HepG2 (cell line): ENCODE measurements around the gene MIDN. TPM values are rescaled to one million over a fixed set of nuclear protein-coding genes. Genes with fewer than 3 reads are reported as not detected.

Experiments used
- ATAC-seq: fragments of 200-7000 bp; cut with Tn5 transposase; 3 replicates; pipeline ENCODE4 v1.9.1; 2020; ENCODE audit warnings: mild to moderate bottlenecking, moderate library complexity
- BruUV-seq: library from RNA; stranded (reverse); fragments of 400-500 nt; replicated peaks from 2 replicates; lab custom pipeline; 2021; lab: Mats Ljungman, UMichigan
- CTCF ChIA-PET: fragments of 300-600 bp; formaldehyde crosslinking; extraction: SDS; loops from one replicate; lab custom pipeline; 2021; ENCODE audit warnings: low total read pairs, inconsistent platforms, low intra/inter-chr PET ratio; lab: Yijun Ruan, JAX
- POLR2A ChIA-PET: fragments of 350-600 bp; sonication (Branson Sonifier 250); formaldehyde crosslinking; loops from one replicate; lab custom pipeline; 2020; ENCODE audit warnings: antibody characterized with exemption, inconsistent platforms; lab: Yijun Ruan, JAX
- DNase-seq: peaks from one replicate; pipeline ENCODE4 v3.0.0-alpha.2; 2015; ENCODE audit warnings: low spot score
- FAIRE-seq: peaks from 3 replicates; lab custom pipeline; 2011; peaks lifted over from hg19 to GRCh38; lab: Jason Lieb, UNC
- H2AFZ ChIP-seq: one replicate; pipeline ENCODE4 v1.6.1; 2011; ENCODE audit warnings: low read length, inconsistent platforms
- H3K27ac ChIP-seq: fragments of 300-600 bp; 3 replicates; pipeline ENCODE4 v1.8.0; 2011; ENCODE audit warnings: mixed run types, mild to moderate bottlenecking, mixed read lengths, low read length, inconsistent platforms; ENCODE audit not compliant: insufficient read depth; ENCODE audit errors: extremely low read length
- H3K27me3 ChIP-seq, 2 experiments: fragments of 200-600 bp in 1 of 2; 2 replicates in 1 of 2; 3 replicates in 1 of 2; pipeline versions ENCODE4 v1.6.0 to v1.8.0; 2011; ENCODE audit warnings: low read length in 2 of 2, mild to moderate bottlenecking in 2 of 2, moderate library complexity in 2 of 2, inconsistent platforms in 1 of 2; ENCODE audit not compliant: insufficient read depth in 2 of 2, control insufficient read depth in 1 of 2
- H3K36me3 ChIP-seq, 2 experiments: fragments of 200-600 bp in 1 of 2; replicated peaks in 1 of 2; 2 replicates in 1 of 2; 3 replicates in 1 of 2; pipeline versions ENCODE4 v1.5.1 to v1.8.0; 2011; ENCODE audit warnings: low read length in 2 of 2, inconsistent platforms in 1 of 2; ENCODE audit not compliant: insufficient read depth in 2 of 2, control insufficient read depth in 1 of 2
- H3K4me1 ChIP-seq: 2 replicates; pipeline ENCODE4 v1.5.1; 2012; ENCODE audit warnings: low read length, inconsistent platforms; ENCODE audit not compliant: insufficient read depth
- H3K4me2 ChIP-seq: 2 replicates; pipeline ENCODE4 v1.6.0; 2011; ENCODE audit warnings: low read depth, low read length, inconsistent platforms
- H3K4me3 ChIP-seq, 3 experiments: fragments of 200-600 bp in 1 of 3; sonication (generic), shearing (Covaris generic) in 1 of 3; replicated peaks in 1 of 3; 2 replicates each; pipeline ENCODE4 v1.5.1; 2011 to 2016; ENCODE audit warnings: low read length in 3 of 3, inconsistent platforms in 2 of 3, low read depth in 2 of 3, mild to moderate bottlenecking in 2 of 3, control low read depth in 1 of 3, mixed read lengths in 1 of 3; ENCODE audit not compliant: insufficient read depth in 1 of 3
- H3K79me2 ChIP-seq: one replicate; pipeline ENCODE4 v1.6.1; 2011; ENCODE audit warnings: low read length, inconsistent platforms; ENCODE audit not compliant: insufficient read depth
- H3K9ac ChIP-seq: 2 replicates; pipeline ENCODE4 v1.6.0; 2011; ENCODE audit warnings: mild to moderate bottlenecking, low read depth, low read length, inconsistent platforms; ENCODE audit not compliant: insufficient read depth
- H3K9me3 ChIP-seq: 2 replicates; pipeline ENCODE4 v1.5.1; 2012; ENCODE audit warnings: mild to moderate bottlenecking, low read length
- H4K20me1 ChIP-seq: 2 replicates; pipeline ENCODE4 v1.6.0; 2011; ENCODE audit warnings: inconsistent platforms, mild to moderate bottlenecking, low read length, moderate library complexity; ENCODE audit not compliant: insufficient read depth
- ARID2 ChIP-seq: sonication (generic); formaldehyde crosslinking; IDR thresholded peaks from 2 replicates; pipeline ENCODE4 v1.8.1; 2022; ENCODE audit warnings: mild to moderate bottlenecking, missing genetic modification reagents, borderline replicate concordance
- CCAR2 ChIP-seq: fragments of 200-400 bp; formaldehyde crosslinking; optimal IDR thresholded peaks from 2 replicates; pipeline ENCODE3; 2018; ENCODE audit warnings: low read depth, mild to moderate bottlenecking, low read length, moderate library complexity
- ELF1 ChIP-seq: sonication (generic); formaldehyde crosslinking; IDR thresholded peaks from 2 replicates; pipeline ENCODE4 v1.4.0; 2020; ENCODE audit warnings: missing genetic modification reagents
- FOXK1 ChIP-seq: sonication (generic); formaldehyde crosslinking; IDR thresholded peaks from 2 replicates; pipeline ENCODE4 v1.4.0; 2020; ENCODE audit warnings: low read depth, missing genetic modification reagents, borderline replicate concordance
- GTF3A ChIP-seq: sonication (generic); formaldehyde crosslinking; conservative IDR thresholded peaks from 2 replicates; pipeline ENCODE4 v1.4.0; 2020; ENCODE audit warnings: mild to moderate bottlenecking, missing genetic modification reagents
- HES4 ChIP-seq: sonication (generic); formaldehyde crosslinking; IDR thresholded peaks from 2 replicates; pipeline ENCODE4 v1.9.0; 2021; ENCODE audit warnings: mild to moderate bottlenecking, missing genetic modification reagents, borderline replicate concordance
- HOXA7 ChIP-seq: sonication (generic); formaldehyde crosslinking; IDR thresholded peaks from 2 replicates; pipeline ENCODE4 v1.8.1; 2022; ENCODE audit warnings: mild to moderate bottlenecking, missing genetic modification reagents, moderate library complexity
- NFRKB ChIP-seq: fragments of 450-650 bp; IDR thresholded peaks from 2 replicates; pipeline ENCODE4 v1.6.1; 2017
- PHF5A ChIP-seq: IDR thresholded peaks from one replicate; pipeline ENCODE4 v1.6.1; 2018; ENCODE audit warnings: low read depth, missing genetic modification reagents; ENCODE audit not compliant: unreplicated experiment
- POLR2AphosphoS5 ChIP-seq: IDR thresholded peaks from 2 replicates; pipeline ENCODE4 v1.6.1; 2012; ENCODE audit warnings: low read depth, low read length
- RCOR2 ChIP-seq: IDR thresholded peaks from 2 replicates; pipeline ENCODE4 v1.6.1; 2016; ENCODE audit warnings: missing biosample characterization, missing genetic modification reagents
- SIX1 ChIP-seq: sonication (generic); formaldehyde crosslinking; IDR thresholded peaks from 2 replicates; pipeline ENCODE4 v1.4.0; 2020; ENCODE audit warnings: missing genetic modification reagents, borderline replicate concordance
- ZC3H4 ChIP-seq: sonication (generic); formaldehyde crosslinking; IDR thresholded peaks from 2 replicates; pipeline ENCODE4 v1.4.0; 2020; ENCODE audit warnings: missing genetic modification reagents, borderline replicate concordance
- ZFX ChIP-seq: sonication (generic); formaldehyde crosslinking; IDR thresholded peaks from 2 replicates; pipeline ENCODE4 v1.4.0; 2020; ENCODE audit warnings: mild to moderate bottlenecking, low read depth, missing genetic modification reagents, moderate library complexity
- ZNF207 ChIP-seq: fragments of 450-650 bp; IDR thresholded peaks from 2 replicates; pipeline ENCODE4 v1.6.1; 2016; ENCODE audit warnings: antibody characterized with exemption, borderline replicate concordance
- ZNF354B ChIP-seq: sonication (generic); formaldehyde crosslinking; IDR thresholded peaks from 2 replicates; pipeline ENCODE4 v1.8.0; 2022; ENCODE audit warnings: mild to moderate bottlenecking, missing genetic modification reagents
- ZNF446 ChIP-seq: sonication (generic); formaldehyde crosslinking; IDR thresholded peaks from 2 replicates; pipeline ENCODE4 v1.5.0; 2020; ENCODE audit warnings: mild to moderate bottlenecking, missing genetic modification reagents
- ZNF703 ChIP-seq: sonication (generic); formaldehyde crosslinking; IDR thresholded peaks from 2 replicates; pipeline ENCODE4 v1.5.1; 2020; ENCODE audit warnings: missing genetic modification reagents, mild to moderate bottlenecking, moderate library complexity, borderline replicate concordance
- ZNF713 ChIP-seq: sonication (generic); formaldehyde crosslinking; IDR thresholded peaks from 2 replicates; pipeline ENCODE4 v1.4.0; 2020; ENCODE audit warnings: mild to moderate bottlenecking, missing genetic modification reagents
- ZNF724P ChIP-seq: sonication (generic); formaldehyde crosslinking; IDR thresholded peaks from 2 replicates; pipeline ENCODE4 v1.8.0; 2022; ENCODE audit warnings: missing genetic modification reagents, borderline replicate concordance
- ZNF768 ChIP-seq: sonication (generic); formaldehyde crosslinking; IDR thresholded peaks from 2 replicates; pipeline ENCODE4 v1.4.0; 2020; ENCODE audit warnings: missing genetic modification reagents
- ZNF773 ChIP-seq: sonication (generic); formaldehyde crosslinking; IDR thresholded peaks from 2 replicates; pipeline ENCODE4 v1.4.0; 2020; ENCODE audit warnings: missing genetic modification reagents, borderline replicate concordance
- ZNF883 ChIP-seq: sonication (generic); formaldehyde crosslinking; IDR thresholded peaks from 2 replicates; pipeline ENCODE4 v1.5.1; 2020; ENCODE audit warnings: mild to moderate bottlenecking, missing genetic modification reagents; ENCODE audit errors: not compliant biosample characterization
- ZSCAN25 ChIP-seq: sonication (generic); formaldehyde crosslinking; IDR thresholded peaks from 2 replicates; pipeline ENCODE4 v1.8.0; 2022; ENCODE audit warnings: mild to moderate bottlenecking, missing genetic modification reagents
- WGBS: methylation state at CpG from one replicate; pipeline ENCODE4 v1.1.6; 2017; ENCODE audit warnings: low lambda C conversion rate; 5-methylcytosine and 5-hydroxymethylcytosine counted together
- in situ Hi-C: cut with HindIII; loops from 2 replicates; pipeline ENCODE4 v1.10.0; 2017; ENCODE audit warnings: low pct_unique_long_range_greater_than_20kb; ENCODE audit not compliant: extremely low pct_ligation_motif_present
- intact Hi-C: fragments of 100-400 bp; cut with micrococcal nuclease; formaldehyde crosslinking; loops from one replicate; pipeline ENCODE4 v1.10.0; 2022; ENCODE audit not compliant: unreplicated experiment
- polyA plus RNA-seq, 8 experiments: library from polyadenylated mRNA; depleted of rRNA in 3 of 8; stranded (reverse) in 7 of 8; unstranded in 1 of 8; fragments of >200 nt; fragmentation: Illumina TruSeq in 4 of 8; extraction: Trizol in 4 of 8; gene quantifications; 2 replicates each; pipeline versions ENCODE4 v1.2.1 to v1.2.3, GENCODE V29; 2011 to 2016; ENCODE audit warnings: low read depth in 4 of 8, missing spikeins in 1 of 8, mixed read lengths in 1 of 8; ENCODE audit not compliant: insufficient read depth in 1 of 8
- total RNA-seq, 5 experiments: library from RNA; depleted of rRNA; stranded (reverse); fragments of >200 nt; fragmentation: Illumina TruSeq; extraction: Trizol; gene quantifications; 2 replicates each; pipeline ENCODE4 v1.2.3, GENCODE V29; 2016; ENCODE audit warnings: low read depth in 1 of 5
- TF ChIP-seq, protein P1 (sequence below): sonication (generic); formaldehyde crosslinking; IDR thresholded peaks from 2 replicates; pipeline ENCODE4 v1.5.0; 2020; ENCODE audit warnings: missing genetic modification reagents

Gene MIDN
- total and polyA plus RNA-seq, 2 of the 13 experiments (the other 11 are each of a cell fraction or from before 2014, with no cell fraction given): 8.4 to 18.0 TPM

DNA sequence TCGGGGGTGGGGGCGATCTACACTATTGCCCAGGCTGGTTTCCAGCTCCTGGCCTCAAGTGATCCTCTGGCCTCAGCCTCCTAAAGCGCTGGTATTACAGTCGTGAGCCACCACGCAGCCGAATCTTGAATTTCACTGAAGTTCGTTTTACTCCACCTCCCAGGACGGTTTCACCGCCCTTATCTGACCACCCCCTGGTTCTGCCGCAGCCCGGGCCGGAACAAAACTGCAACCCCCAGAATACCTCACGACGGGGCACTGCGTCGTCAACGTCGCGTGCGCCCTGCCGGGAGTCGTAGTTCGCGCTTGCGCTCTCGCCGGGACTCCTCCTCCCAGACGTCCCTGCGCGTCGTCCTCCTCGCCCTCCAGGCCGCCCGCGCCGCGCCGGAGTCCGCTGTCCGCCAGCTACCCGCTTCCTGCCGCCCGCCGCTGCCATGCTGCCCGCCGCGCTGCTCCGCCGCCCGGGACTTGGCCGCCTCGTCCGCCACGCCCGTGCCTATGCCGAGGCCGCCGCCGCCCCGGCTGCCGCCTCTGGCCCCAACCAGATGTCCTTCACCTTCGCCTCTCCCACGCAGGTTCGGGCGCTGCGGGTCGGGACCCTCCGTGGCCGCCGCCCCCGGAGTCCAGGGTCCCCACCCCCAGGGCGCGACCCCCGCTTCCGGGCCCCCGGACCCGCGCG lies 6.8 kb upstream of the MIDN start, which contains the start of gene ATP5F1D:
TSS of gene ATP5F1D (plus strand) at position 335 of the 679 bp plus-strand sequence. CDS start at position 435, 100 bp downstream.
- no peaks in the 10 kb centered on the region for H4K20me1 ChIP-seq
- DNase-seq (peak; percentile 88), FAIRE-seq (peak; percentile 91), ATAC-seq (peak; percentile 26)
- peak within 1 kb of the TSS; percentile 88 for H3K9ac ChIP-seq
- no peaks in the 10 kb centered on the region for H3K9me3 ChIP-seq
- ChIA-PET POLR2A (interaction anchor here (0.6 to 10.1 kb wide), 8 partner anchors 9 to 570 kb away, joined by 3 to 469 read pairs (median 4); partner anchors contain the start of gene CIRBP), CTCF (interaction anchor here (2.2 kb wide), 1 partner anchor 20 kb away, joined by 17 read pairs; no protein-coding TSS in a partner anchor)
- H3K4me2 ChIP-seq: peak within 1 kb of the TSS; percentile 81
- H3K79me2 ChIP-seq: peaks cover 22% of the 10 kb centered on the region
- H3K27ac ChIP-seq: peak within 1 kb of the TSS; percentile 96
- no peak within 1 kb of the TSS for H2AFZ ChIP-seq
- in situ Hi-C loops (loop anchor here (5.0 kb wide), 1 partner anchor 36 kb away; the partner anchor contains the start of gene FAM174C), intact Hi-C loops (no loop called here)
- BruUV-seq: no TSS peak
- H3K4me1 ChIP-seq: peaks cover 67% of the 10 kb centered on the region
- no peaks in the 10 kb centered on the region for H3K27me3 ChIP-seq
- H3K36me3 ChIP-seq: no peaks in the 10 kb centered on the region
- H3K4me3 ChIP-seq: peak within 1 kb of the TSS; percentile 80 to 93 (median 90)
- WGBS: under 1% methylated on average over 29 of the region's 79 CpGs
- TF ChIP-seq ZNF703 (CRISPR knock-in tag) (no peak; the same call in 1 of the 2 replicates), CCAR2 (no peak), ZFX (peak; percentile 73), ZNF207 (no peak), ZNF768 (CRISPR knock-in tag) (no peak), RCOR2 (CRISPR knock-in tag) (no peak), ZC3H4 (CRISPR knock-in tag) (no peak), FOXK1 (CRISPR knock-in tag) (peak; percentile 69; the same call in 1 of the 2 replicates), SIX1 (CRISPR knock-in tag) (no peak), ZNF354B (no peak), ELF1 (peak; percentile 81), ZSCAN25 (CRISPR knock-in tag) (peak; percentile 67; the same call in 1 of the 2 replicates), HES4 (CRISPR knock-in tag) (peak; percentile 45; the same call in 1 of the 2 replicates), ZNF446 (CRISPR knock-in tag) (peak; percentile 15; the same call in 1 of the 2 replicates), PHF5A (peak; percentile 23), POLR2AphosphoS5 (peak; percentile 46; the same call in 1 of the 2 replicates), ZNF773 (CRISPR knock-in tag) (0 out of 2 replicates have a peak, but pooled peaks have one; percentile 28), HOXA7 (no peak), NFRKB (no peak), ARID2 (CRISPR knock-in tag) (no peak), ZNF713 (CRISPR knock-in tag) (0 out of 2 replicates have a peak, but pooled peaks have one; percentile 7), GTF3A (CRISPR knock-in tag) (no peak), ZNF724P (no peak), ZNF883 (peak; percentile 41)
- TF ChIP-seq, protein P1, sequence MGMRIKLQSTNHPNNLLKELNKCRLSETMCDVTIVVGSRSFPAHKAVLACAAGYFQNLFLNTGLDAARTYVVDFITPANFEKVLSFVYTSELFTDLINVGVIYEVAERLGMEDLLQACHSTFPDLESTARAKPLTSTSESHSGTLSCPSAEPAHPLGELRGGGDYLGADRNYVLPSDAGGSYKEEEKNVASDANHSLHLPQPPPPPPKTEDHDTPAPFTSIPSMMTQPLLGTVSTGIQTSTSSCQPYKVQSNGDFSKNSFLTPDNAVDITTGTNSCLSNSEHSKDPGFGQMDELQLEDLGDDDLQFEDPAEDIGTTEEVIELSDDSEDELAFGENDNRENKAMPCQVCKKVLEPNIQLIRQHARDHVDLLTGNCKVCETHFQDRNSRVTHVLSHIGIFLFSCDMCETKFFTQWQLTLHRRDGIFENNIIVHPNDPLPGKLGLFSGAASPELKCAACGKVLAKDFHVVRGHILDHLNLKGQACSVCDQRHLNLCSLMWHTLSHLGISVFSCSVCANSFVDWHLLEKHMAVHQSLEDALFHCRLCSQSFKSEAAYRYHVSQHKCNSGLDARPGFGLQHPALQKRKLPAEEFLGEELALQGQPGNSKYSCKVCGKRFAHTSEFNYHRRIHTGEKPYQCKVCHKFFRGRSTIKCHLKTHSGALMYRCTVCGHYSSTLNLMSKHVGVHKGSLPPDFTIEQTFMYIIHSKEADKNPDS (CRISPR knock-in tag): no peak
